ENCODE data around the gene ENTPD7.

GRCh38 chr10:99660662-99661376, 1.5 kb downstream of the ENTPD7 start:
- TF ChIP-seq CTCF (IDR thresholded peaks at IDR 0.05; ENCODE audit: control extremely low read depth in 1 of 3, insufficient read depth in 1 of 3, low read depth in 1 of 3, low read length in 3 of 3) (no peak), BCL11A (IDR thresholded peaks at IDR 0.05; ENCODE audit: low read depth in 2 of 2, low read length in 2 of 2) (no peak), TAF1 (IDR thresholded peaks at IDR 0.05; ENCODE audit: low read depth, low read length) (no peak), RFX5 (IDR thresholded peaks at IDR 0.05; ENCODE audit: borderline replicate concordance, low read depth, low read length) (no peak), POLR2A (IDR thresholded peaks at IDR 0.05; ENCODE audit: control extremely low read depth in 1 of 2, low read depth in 2 of 2, low read length in 2 of 2) (no peak), SP1 (IDR thresholded peaks at IDR 0.05; ENCODE audit: low read depth, low read length) (no peak), CHD2 (IDR thresholded peaks at IDR 0.05; ENCODE audit: low read length) (no peak), MAX (IDR thresholded peaks at IDR 0.05) (no peak), JUN (IDR thresholded peaks at IDR 0.05; ENCODE audit: low read depth, low read length) (no peak)
